ENCODE results near the gene C9orf40. TPM values are rescaled to one million over a fixed set of nuclear protein-coding genes. Genes with fewer than 3 reads are reported as not detected.

Gene C9orf40
- total and polyA plus RNA-seq, 2 of the 4 experiments (the other 2 are of a cell fraction) = 0.36 to 1.9 TPM

- Histone ChIP-seq H2BK120ac (ENCODE audit: low read depth, low read length) (no peak overlapping the region), H2BK20ac (ENCODE audit: low read depth, low read length) (no peak overlapping the region), H3K23ac (ENCODE audit: low read depth, low read length) (no peak overlapping the region), H3K9ac (ENCODE audit: low read depth, low read length) (no peak overlapping the region), H3K9me1 (ENCODE audit: insufficient read depth, low read length) (no peaks in the 10 kb centered on the region), H3K79me1 (ENCODE audit: low read depth in 1 of 2, low read length in 2 of 2) (no peaks in the 10 kb centered on the region), H2AK9ac (replicated peaks; ENCODE audit: low read depth, low read length, poor library complexity) (no peak overlapping the region), H3K4me3 (ENCODE audit: insufficient read depth, low read depth, low read length) (no peak overlapping the region), H3K4me1 (ENCODE audit: control insufficient read depth, insufficient read depth, low read length) (no peaks in the 10 kb centered on the region), H3K4me2 (ENCODE audit: low read depth, low read length) (no peak overlapping the region), H3K56ac (ENCODE audit: extremely low read depth, insufficient read depth, low read length) (no peak overlapping the region), H2BK15ac (ENCODE audit: low read depth, low read length) (no peak overlapping the region), H3K27me3 (ENCODE audit: control insufficient read depth, insufficient read depth, low read length) (no peaks in the 10 kb centered on the region), H4K20me1 (ENCODE audit: insufficient read depth, low read length) (no peaks in the 10 kb centered on the region), H3K14ac (replicated peaks; ENCODE audit: low read depth, low read length) (no peak overlapping the region), H2BK5ac (ENCODE audit: low read depth, low read length, poor library complexity, severe bottlenecking) (no peak overlapping the region), H4K5ac (ENCODE audit: low read depth, low read length) (no peak overlapping the region), H4K91ac (ENCODE audit: insufficient read depth, low read depth, low read length) (no peak overlapping the region), H3K27ac (ENCODE audit: insufficient read depth, low read length) (no peak overlapping the region), H2AK5ac (ENCODE audit: low read depth, low read length) (no peak overlapping the region), H3K4ac (ENCODE audit: low read depth, low read length) (no peak overlapping the region), H4K8ac (ENCODE audit: low read depth in 2 of 2, low read length in 2 of 2) (no peak overlapping the region), H2AFZ (replicated peaks; ENCODE audit: low read length, poor library complexity) (no peak overlapping the region), H3K9me3 (ENCODE audit: control insufficient read depth, insufficient read depth, low read length) (no peaks in the 10 kb centered on the region), H3K36me3 (ENCODE audit: control insufficient read depth, insufficient read depth, low read length) (no peaks in the 10 kb centered on the region), H3K18ac (ENCODE audit: low read depth, low read length) (no peak overlapping the region)
- DNase-seq (no peak), ATAC-seq (ENCODE audit: low read depth) (no peak)
- intact Hi-C loops (cut with micrococcal nuclease) = no loop called here
- ChIA-PET CTCF (no interaction called here), POLR2A (ENCODE audit: unreplicated experiment) (no interaction called here)
- WGBS, 2 experiments (ENCODE audit: extremely low coverage in 2 of 2, insufficient read length in 1 of 2) = 40% methylated on average over 1 of the region's 2 CpGs; no CpG with 5 or more reads in 1 of the 2 experiments
- in situ Hi-C loops (cut with MboI; ENCODE audit: low sequenced_read_pairs) = no loop called here
- TF ChIP-seq, protein P1, sequence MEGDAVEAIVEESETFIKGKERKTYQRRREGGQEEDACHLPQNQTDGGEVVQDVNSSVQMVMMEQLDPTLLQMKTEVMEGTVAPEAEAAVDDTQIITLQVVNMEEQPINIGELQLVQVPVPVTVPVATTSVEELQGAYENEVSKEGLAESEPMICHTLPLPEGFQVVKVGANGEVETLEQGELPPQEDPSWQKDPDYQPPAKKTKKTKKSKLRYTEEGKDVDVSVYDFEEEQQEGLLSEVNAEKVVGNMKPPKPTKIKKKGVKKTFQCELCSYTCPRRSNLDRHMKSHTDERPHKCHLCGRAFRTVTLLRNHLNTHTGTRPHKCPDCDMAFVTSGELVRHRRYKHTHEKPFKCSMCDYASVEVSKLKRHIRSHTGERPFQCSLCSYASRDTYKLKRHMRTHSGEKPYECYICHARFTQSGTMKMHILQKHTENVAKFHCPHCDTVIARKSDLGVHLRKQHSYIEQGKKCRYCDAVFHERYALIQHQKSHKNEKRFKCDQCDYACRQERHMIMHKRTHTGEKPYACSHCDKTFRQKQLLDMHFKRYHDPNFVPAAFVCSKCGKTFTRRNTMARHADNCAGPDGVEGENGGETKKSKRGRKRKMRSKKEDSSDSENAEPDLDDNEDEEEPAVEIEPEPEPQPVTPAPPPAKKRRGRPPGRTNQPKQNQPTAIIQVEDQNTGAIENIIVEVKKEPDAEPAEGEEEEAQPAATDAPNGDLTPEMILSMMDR (conservative IDR thresholded peaks at IDR 0.05; ENCODE audit: low read depth, low read length) = no peak
- TF ChIP-seq MAFK (IDR thresholded peaks at IDR 0.05; ENCODE audit: low read depth, low read length) (no peak), CEBPB (IDR thresholded peaks at IDR 0.05; ENCODE audit: low read depth, low read length) (no peak), CHD1 (IDR thresholded peaks at IDR 0.05; ENCODE audit: low read depth, low read length) (no peak), RFX5 (IDR thresholded peaks at IDR 0.05; ENCODE audit: low read depth, low read length) (no peak), RAD21 (IDR thresholded peaks at IDR 0.05; ENCODE audit: low read length) (no peak), ELK1 (IDR thresholded peaks at IDR 0.05; ENCODE audit: borderline replicate concordance, low read depth, low read length) (no peak), NFE2L2 (IDR thresholded peaks at IDR 0.05; ENCODE audit: low read depth, low read length) (no peak), RCOR1 (IDR thresholded peaks at IDR 0.05; ENCODE audit: insufficient replicate concordance, low read length) (no peak), MXI1 (IDR thresholded peaks at IDR 0.05; ENCODE audit: borderline replicate concordance, low read depth, low read length) (no peak), BHLHE40 (IDR thresholded peaks at IDR 0.05; ENCODE audit: low read depth, low read length) (no peak), MAZ (IDR thresholded peaks at IDR 0.05; ENCODE audit: borderline replicate concordance, low read depth, low read length) (no peak), POLR2A (IDR thresholded peaks at IDR 0.05; ENCODE audit: low read depth, low read length) (no peak), FOS (IDR thresholded peaks at IDR 0.05; ENCODE audit: low read depth, low read length) (no peak), SMC3 (IDR thresholded peaks at IDR 0.05; ENCODE audit: low read depth, low read length) (no peak)
- TF ChIP-seq, protein P2, sequence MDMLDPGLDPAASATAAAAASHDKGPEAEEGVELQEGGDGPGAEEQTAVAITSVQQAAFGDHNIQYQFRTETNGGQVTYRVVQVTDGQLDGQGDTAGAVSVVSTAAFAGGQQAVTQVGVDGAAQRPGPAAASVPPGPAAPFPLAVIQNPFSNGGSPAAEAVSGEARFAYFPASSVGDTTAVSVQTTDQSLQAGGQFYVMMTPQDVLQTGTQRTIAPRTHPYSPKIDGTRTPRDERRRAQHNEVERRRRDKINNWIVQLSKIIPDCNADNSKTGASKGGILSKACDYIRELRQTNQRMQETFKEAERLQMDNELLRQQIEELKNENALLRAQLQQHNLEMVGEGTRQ (IDR thresholded peaks at IDR 0.05; ENCODE audit: low read depth, low read length) = no peak
- no TSS peak for BruUV-seq (replicated peaks)
- dilution Hi-C loops (cut with HindIII; ENCODE audit: low sequenced_read_pairs, unreplicated experiment) = no loop called here
Measured at GRCh38 chr9:74910036-74910435, 42.7 kb downstream of the C9orf40 start.
